Loucy (cell line): ENCODE results near the gene TAS2R5.
A peak's percentile ranks its signal among the peaks of the same experiment; 100 is the strongest.

Experiments
- H2AFZ ChIP-seq: fragments of 200-600 bp; sonication (generic); 2 replicates; pipeline ENCODE4 v1.6.0; 2016; ENCODE audit warnings: antibody characterized with exemption, mild to moderate bottlenecking, low read length, moderate library complexity
- H3F3A ChIP-seq: fragments of 200-600 bp; 2 replicates; pipeline ENCODE4 v1.6.0; 2016; ENCODE audit warnings: antibody characterized with exemption, low read depth, mild to moderate bottlenecking
- H3K27me3 ChIP-seq: fragments of 200-600 bp; sonication (generic); 2 replicates; pipeline ENCODE4 v1.6.1; 2014; ENCODE audit warnings: low read length, mild to moderate bottlenecking; ENCODE audit not compliant: insufficient read depth, poor library complexity, severe bottlenecking
- H3K36me3 ChIP-seq: fragments of 200-600 bp; sonication (generic); 2 replicates; pipeline ENCODE4 v1.6.1; 2016; ENCODE audit warnings: low read length; ENCODE audit not compliant: insufficient read depth
- H3K4me1 ChIP-seq: fragments of 200-600 bp; sonication (generic); 2 replicates; pipeline ENCODE4 v1.5.1; 2014; ENCODE audit warnings: low read length, mild to moderate bottlenecking; ENCODE audit not compliant: insufficient read depth, poor library complexity, severe bottlenecking
- H3K4me2 ChIP-seq: fragments of 200-600 bp; sonication (generic); 2 replicates; pipeline ENCODE4 v1.6.0; 2014; ENCODE audit warnings: antibody characterized with exemption, low read length, low read depth, mild to moderate bottlenecking; ENCODE audit not compliant: poor library complexity, severe bottlenecking
- H3K4me3 ChIP-seq: fragments of 200-600 bp; sonication (generic); 2 replicates; pipeline ENCODE4 v1.5.1; 2014; ENCODE audit warnings: low read length, mild to moderate bottlenecking, mixed read lengths; ENCODE audit not compliant: poor library complexity, severe bottlenecking
- H3K79me2 ChIP-seq: fragments of 200-600 bp; sonication (generic); 2 replicates; pipeline ENCODE4 v1.6.1; 2014; ENCODE audit warnings: low read length; ENCODE audit not compliant: insufficient read depth
- H3K9ac ChIP-seq: fragments of 200-600 bp; sonication (generic); 2 replicates; pipeline ENCODE4 v1.6.0; 2014; ENCODE audit warnings: mild to moderate bottlenecking, low read depth, low read length, moderate library complexity; ENCODE audit not compliant: poor library complexity, severe bottlenecking
- H3K9me2 ChIP-seq: fragments of 200-600 bp; sonication (generic); replicated peaks from 2 replicates; pipeline ENCODE4 v1.6.1; 2016; ENCODE audit warnings: low read depth, low read length, mixed read lengths
- H3K9me3 ChIP-seq: fragments of 200-600 bp; sonication (generic); 2 replicates; pipeline ENCODE4 v1.6.1; 2014; ENCODE audit warnings: mild to moderate bottlenecking, antibody characterized with exemption, low read length, low read depth; ENCODE audit not compliant: insufficient read depth
- H4K20me1 ChIP-seq: fragments of 200-600 bp; sonication (generic); 2 replicates; pipeline ENCODE4 v1.6.0; 2014; ENCODE audit warnings: antibody characterized with exemption, low read length, mild to moderate bottlenecking; ENCODE audit not compliant: insufficient read depth, poor library complexity, severe bottlenecking
- CTCF ChIP-seq: fragments of 200-600 bp; sonication (generic); conservative IDR thresholded peaks from 2 replicates; pipeline ENCODE4 v1.5.1; 2014; ENCODE audit warnings: mild to moderate bottlenecking, antibody characterized with exemption, low read length
- EZH2phosphoT487 ChIP-seq: fragments of 200-600 bp; IDR thresholded peaks from 2 replicates; pipeline ENCODE4 v1.6.1; 2018; ENCODE audit warnings: antibody characterized with exemption, mild to moderate bottlenecking, moderate library complexity, borderline replicate concordance

TAS2R5 gene

GRCh38 chr7:141789917-141790316, at the start of gene TAS2R5:
Gene TAS2R5, plus strand, starts transcription at chr7:141790217. Its CDS starts 145 bp downstream, at chr7:141790362.
- Histone ChIP-seq H2AFZ (no peak within 1 kb of the TSS), H3K4me3 (no peak within 1 kb of the TSS), H3K4me1 (no peaks in the 10 kb centered on the region), H3K27me3 (no peaks in the 10 kb centered on the region), H3K9ac (no peak within 1 kb of the TSS), H3K9me3 (no peaks in the 10 kb centered on the region), H3K79me2 (no peaks in the 10 kb centered on the region), H4K20me1 (peaks cover 4% of the 10 kb centered on the region), H3F3A (no peaks in the 10 kb centered on the region), H3K36me3 (peaks cover 10% of the 10 kb centered on the region; the same call in 1 of the 2 replicates), H3K4me2 (no peak within 1 kb of the TSS), H3K9me2 (no peaks in the 10 kb centered on the region)
- TF ChIP-seq CTCF (no peak), EZH2phosphoT487 (no peak)

GRCh38 chr7:141742229-141742628, 47.8 kb upstream of the TAS2R5 start:
- TF ChIP-seq CTCF (no peak), EZH2phosphoT487 (no peak)
- peaks cover 52% of the 10 kb centered on the region for H3K36me3 ChIP-seq

GRCh38 chr7:141744131-141744530, 45.9 kb upstream of the TAS2R5 start:
- peaks cover 28% of the 10 kb centered on the region for H3K4me1 ChIP-seq
- no peaks in the 10 kb centered on the region for H3K9me2 ChIP-seq
- no peaks in the 10 kb centered on the region for H3K27me3 ChIP-seq
- H3K9me3 ChIP-seq, result no peaks in the 10 kb centered on the region
- H3K79me2 ChIP-seq, result peaks cover 36% of the 10 kb centered on the region
- no peak overlapping the region for H3K4me3 ChIP-seq
- peaks cover 64% of the 10 kb centered on the region for H3K36me3 ChIP-seq
- no peak overlapping the region for H3K9ac ChIP-seq
- H3K4me2 ChIP-seq, result no peak overlapping the region
- TF ChIP-seq CTCF (no peak), EZH2phosphoT487 (no peak)
- peaks cover 61% of the 10 kb centered on the region for H4K20me1 ChIP-seq
- no peaks in the 10 kb centered on the region for H3F3A ChIP-seq
- H2AFZ ChIP-seq, result no peak overlapping the region

More at GRCh38 chr7:141742229-141742628, 47.8 kb upstream of the TAS2R5 start:
- H3K4me3 ChIP-seq, result no peak overlapping the region
- no peaks in the 10 kb centered on the region for H3K9me2 ChIP-seq
- H3K79me2 ChIP-seq, result peaks cover 44% of the 10 kb centered on the region
- H4K20me1 ChIP-seq, result peaks cover 68% of the 10 kb centered on the region
- H2AFZ ChIP-seq, result no peak overlapping the region
- peaks cover 34% of the 10 kb centered on the region for H3K4me1 ChIP-seq
- peak overlapping the region; percentile 97 for H3K4me2 ChIP-seq
- H3K27me3 ChIP-seq, result no peaks in the 10 kb centered on the region
- H3K9ac ChIP-seq, result peak overlapping the region; percentile 12
- H3F3A ChIP-seq, result peaks cover 4% of the 10 kb centered on the region; the same call in 1 of the 2 replicates
- no peaks in the 10 kb centered on the region for H3K9me3 ChIP-seq
